Bronchial epithelial cell (primary cell): ENCODE results near the gene ZFX. TPM values are rescaled to one million over a fixed set of nuclear protein-coding genes. Genes with fewer than 3 reads are reported as not detected.
A peak's percentile ranks its signal among the peaks of the same experiment; 100 is the strongest.

Source experiments
- DNase-seq: peaks from one replicate; pipeline ENCODE4 v3.0.0-alpha.2; 2010; ENCODE audit warnings: low read depth
- FAIRE-seq: peaks from 2 replicates; lab custom pipeline; 2011; peaks lifted over from hg19 to GRCh38; lab: Jason Lieb, UNC
- H3K27me3 ChIP-seq: 2 replicates; pipeline ENCODE4 v1.5.1; 2011; ENCODE audit warnings: low read length; ENCODE audit not compliant: control insufficient read depth, insufficient read depth
- H3K36me3 ChIP-seq: 2 replicates; pipeline ENCODE4 v1.5.1; 2011; ENCODE audit warnings: low read length; ENCODE audit not compliant: control insufficient read depth, insufficient read depth
- H3K4me3 ChIP-seq: 2 replicates; pipeline ENCODE4 v1.5.1; 2011; ENCODE audit warnings: mild to moderate bottlenecking, low read depth, low read length, control low read depth
- total RNA-seq: library from RNA; depleted of rRNA; stranded (reverse); fragments of >200 nt; gene quantifications from 2 replicates; pipeline ENCODE4 v1.2.1, GENCODE V29; 2014
- TF ChIP-seq, protein P1 (sequence below): IDR thresholded peaks from 2 replicates; pipeline ENCODE4 v1.5.1; 2011; ENCODE audit warnings: mild to moderate bottlenecking, moderate library complexity, low read length, control low read depth, inconsistent platforms; ENCODE audit not compliant: insufficient read depth, severe bottlenecking

The ZFX gene
- total RNA-seq, 1 donor from 2014 or later: 30.8 TPM

DNA sequence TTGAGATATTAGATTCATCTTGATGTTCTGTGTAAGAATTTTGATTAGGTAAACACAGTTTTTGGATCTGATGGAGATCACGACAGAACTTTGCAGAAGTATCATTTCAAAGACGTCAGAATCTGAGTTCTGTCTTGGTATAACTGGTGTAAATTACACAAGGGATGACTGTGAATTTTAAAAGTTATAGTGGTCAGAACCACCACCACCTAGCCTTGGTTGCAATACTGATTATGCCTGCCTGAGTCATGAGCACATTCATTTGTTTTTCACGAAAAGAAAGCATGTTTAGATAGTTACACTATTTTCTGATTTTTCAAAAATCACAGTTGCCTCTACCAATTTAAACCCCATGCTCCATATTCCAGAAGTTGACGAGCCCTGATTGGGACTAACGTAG, 54.8 kb downstream of the ZFX start:
- TF ChIP-seq, protein P1, sequence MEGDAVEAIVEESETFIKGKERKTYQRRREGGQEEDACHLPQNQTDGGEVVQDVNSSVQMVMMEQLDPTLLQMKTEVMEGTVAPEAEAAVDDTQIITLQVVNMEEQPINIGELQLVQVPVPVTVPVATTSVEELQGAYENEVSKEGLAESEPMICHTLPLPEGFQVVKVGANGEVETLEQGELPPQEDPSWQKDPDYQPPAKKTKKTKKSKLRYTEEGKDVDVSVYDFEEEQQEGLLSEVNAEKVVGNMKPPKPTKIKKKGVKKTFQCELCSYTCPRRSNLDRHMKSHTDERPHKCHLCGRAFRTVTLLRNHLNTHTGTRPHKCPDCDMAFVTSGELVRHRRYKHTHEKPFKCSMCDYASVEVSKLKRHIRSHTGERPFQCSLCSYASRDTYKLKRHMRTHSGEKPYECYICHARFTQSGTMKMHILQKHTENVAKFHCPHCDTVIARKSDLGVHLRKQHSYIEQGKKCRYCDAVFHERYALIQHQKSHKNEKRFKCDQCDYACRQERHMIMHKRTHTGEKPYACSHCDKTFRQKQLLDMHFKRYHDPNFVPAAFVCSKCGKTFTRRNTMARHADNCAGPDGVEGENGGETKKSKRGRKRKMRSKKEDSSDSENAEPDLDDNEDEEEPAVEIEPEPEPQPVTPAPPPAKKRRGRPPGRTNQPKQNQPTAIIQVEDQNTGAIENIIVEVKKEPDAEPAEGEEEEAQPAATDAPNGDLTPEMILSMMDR: no peak
- DNase-seq (peak; percentile 36), FAIRE-seq (no peak)
- H3K4me3 ChIP-seq: no peak overlapping the region
- H3K36me3 ChIP-seq: no peaks in the 10 kb centered on the region
- no peaks in the 10 kb centered on the region for H3K27me3 ChIP-seq

DNA sequence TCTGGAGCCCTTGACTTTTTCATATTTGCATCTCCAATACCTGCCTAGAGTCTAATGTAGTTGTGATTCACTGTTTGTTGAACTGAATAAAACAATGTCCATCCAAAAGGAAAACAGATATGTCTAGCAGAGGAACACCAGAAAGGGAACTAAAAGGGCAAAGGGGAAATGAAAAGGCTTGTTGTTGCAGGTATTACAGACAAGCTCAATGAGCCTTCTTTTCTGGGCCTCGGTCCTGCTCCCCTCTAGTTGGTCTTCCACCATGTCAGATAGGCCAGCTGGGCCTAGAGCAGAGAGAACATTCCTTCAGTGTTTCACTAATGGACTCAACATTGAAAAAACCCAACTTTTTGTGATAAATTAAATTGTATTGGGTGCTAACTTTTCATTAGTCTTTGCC, 55.4 kb downstream of the ZFX start:
- DNase-seq (no peak), FAIRE-seq (no peak)
- TF ChIP-seq, protein P1: no peak
- no peak overlapping the region for H3K4me3 ChIP-seq
- no peaks in the 10 kb centered on the region for H3K36me3 ChIP-seq
- no peaks in the 10 kb centered on the region for H3K27me3 ChIP-seq

DNA sequence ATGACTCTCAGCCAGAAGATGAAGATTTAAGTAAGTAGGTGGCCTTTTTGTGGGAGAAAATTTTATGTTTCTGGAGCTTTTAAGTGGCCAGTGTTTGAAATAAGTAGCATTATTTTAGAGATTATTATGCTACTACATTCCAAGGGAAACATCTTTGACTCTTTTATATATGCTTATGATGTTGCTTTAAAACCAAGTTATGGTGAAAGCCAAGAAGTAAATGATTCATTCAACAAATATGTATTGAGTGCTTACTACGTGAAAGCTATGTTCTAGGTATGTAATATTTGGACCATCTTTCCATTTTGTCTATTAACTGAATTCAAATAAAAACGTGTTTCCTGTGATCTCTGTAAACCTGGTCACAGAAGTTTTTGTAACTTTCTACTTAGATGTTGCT, 58.3 kb downstream of the ZFX start:
- DNase-seq (peak; percentile 21), FAIRE-seq (no peak)
- Histone ChIP-seq H3K36me3 (no peaks in the 10 kb centered on the region), H3K27me3 (no peaks in the 10 kb centered on the region), H3K4me3 (no peak overlapping the region)
- TF ChIP-seq, protein P1: no peak

DNA sequence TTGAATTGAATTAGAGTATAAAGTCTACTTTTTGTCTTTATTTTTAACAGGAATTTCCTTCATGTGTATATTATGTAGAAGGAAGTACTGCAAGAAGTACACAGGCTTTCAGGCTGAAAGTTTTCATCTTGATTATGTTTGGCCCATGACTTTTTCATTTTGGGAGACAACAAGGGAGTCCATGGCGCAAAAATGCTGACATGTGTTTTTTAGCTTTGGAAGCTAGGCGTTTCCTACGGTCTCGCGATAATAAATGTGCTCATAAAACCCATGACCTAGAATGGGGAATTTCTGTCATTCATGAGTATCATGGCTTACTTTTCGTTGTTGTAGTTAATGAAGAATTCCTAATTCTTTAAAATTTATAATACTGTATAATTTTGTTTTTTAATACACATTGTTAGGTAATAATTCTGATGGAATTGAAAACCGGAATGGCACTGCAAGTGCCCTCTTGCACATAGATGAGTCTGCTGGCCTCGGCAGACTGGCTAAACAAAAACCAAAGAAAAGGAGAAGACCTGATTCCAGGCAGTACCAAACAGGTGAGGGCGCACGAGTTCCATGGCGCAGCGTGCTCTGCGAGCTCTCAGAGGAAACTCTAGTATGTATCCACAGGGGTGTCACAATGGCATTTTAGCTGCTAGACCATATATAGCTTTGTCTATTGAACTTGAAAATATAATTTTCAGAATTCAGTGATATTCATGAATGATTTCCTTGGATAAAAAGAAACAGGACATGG, 59.1 kb downstream of the ZFX start:
- no peaks in the 10 kb centered on the region for H3K36me3 ChIP-seq

DNA sequence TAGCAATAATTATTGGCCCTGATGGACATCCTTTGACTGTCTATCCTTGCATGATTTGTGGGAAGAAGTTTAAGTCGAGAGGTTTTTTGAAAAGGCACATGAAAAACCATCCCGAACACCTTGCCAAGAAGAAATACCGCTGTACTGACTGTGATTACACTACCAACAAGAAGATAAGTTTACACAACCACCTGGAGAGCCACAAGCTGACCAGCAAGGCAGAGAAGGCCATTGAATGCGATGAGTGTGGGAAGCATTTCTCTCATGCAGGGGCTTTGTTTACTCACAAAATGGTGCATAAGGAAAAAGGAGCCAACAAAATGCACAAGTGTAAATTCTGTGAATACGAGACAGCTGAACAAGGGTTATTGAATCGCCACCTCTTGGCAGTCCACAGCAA, 60.7 kb downstream of the ZFX start:
- no peaks in the 10 kb centered on the region for H3K36me3 ChIP-seq
- FAIRE-seq: peak; percentile 93

More for the DNA sequence above, 59.1 kb downstream of the ZFX start:
- Histone ChIP-seq H3K27me3 (no peaks in the 10 kb centered on the region), H3K4me3 (no peak overlapping the region)
- no peak for DNase-seq
- TF ChIP-seq, protein P1: no peak
- no peak for FAIRE-seq

More for the DNA sequence above, 60.7 kb downstream of the ZFX start:
- no peak overlapping the region for H3K4me3 ChIP-seq
- no peak for DNase-seq
- H3K27me3 ChIP-seq: no peaks in the 10 kb centered on the region
- TF ChIP-seq, protein P1: no peak
